HG03558 (cell line): Measurements from ENCODE around the gene LRRTM2.
"Not testable (repeated sequence)": the region's sequence is repeated elsewhere in the genome, so short reads cannot be mapped to it uniquely, and the experiment has no call there.

Experiments used
- ATAC-seq: cut with Tn5 transposase; IDR thresholded peaks from one replicate; pipeline ENCODE4 v1.9.1; 2021; ENCODE audit warnings: moderate number of reproducible peaks; ENCODE audit not compliant: unreplicated experiment; ENCODE audit errors: extremely low read depth

The LRRTM2 gene, protein sequence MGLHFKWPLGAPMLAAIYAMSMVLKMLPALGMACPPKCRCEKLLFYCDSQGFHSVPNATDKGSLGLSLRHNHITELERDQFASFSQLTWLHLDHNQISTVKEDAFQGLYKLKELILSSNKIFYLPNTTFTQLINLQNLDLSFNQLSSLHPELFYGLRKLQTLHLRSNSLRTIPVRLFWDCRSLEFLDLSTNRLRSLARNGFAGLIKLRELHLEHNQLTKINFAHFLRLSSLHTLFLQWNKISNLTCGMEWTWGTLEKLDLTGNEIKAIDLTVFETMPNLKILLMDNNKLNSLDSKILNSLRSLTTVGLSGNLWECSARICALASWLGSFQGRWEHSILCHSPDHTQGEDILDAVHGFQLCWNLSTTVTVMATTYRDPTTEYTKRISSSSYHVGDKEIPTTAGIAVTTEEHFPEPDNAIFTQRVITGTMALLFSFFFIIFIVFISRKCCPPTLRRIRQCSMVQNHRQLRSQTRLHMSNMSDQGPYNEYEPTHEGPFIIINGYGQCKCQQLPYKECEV

DNA sequence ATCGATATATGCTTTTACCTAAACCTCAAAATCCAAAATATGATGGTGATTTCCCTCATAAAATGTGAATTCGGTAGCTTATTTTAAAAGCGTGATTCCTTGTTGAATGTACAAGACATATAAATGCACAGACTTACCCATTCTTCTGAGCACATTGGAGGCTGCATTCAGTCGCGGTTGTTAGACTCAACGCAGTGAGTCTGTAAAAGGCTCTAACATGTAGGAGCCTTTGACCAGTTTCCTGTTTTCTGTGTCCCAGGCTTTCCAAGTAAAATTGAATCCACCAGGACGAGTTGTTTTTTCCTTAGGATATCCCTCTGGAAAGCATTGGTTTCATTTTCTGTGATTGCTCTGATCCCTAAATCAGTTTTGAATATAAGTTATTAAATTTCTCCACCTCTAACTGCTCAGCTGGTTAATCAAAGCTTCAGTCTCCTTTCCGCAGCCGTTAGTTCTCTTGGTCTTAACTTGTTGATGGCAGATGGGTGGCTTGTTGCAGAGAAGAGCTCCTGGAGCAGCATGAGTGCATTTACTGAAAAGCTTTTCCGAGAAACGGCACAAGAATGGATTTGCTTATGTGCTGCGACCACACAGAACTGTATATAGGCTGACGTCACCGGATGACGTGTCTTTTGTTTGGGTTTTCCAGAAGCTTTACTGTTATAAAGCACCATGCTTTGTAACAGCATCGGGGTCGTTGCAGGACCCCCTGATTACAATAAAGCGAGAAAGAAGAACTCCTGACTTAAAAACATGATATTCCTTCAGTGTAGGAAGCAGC, at the start of gene LRRTM2:
Gene LRRTM2 (minus strand): TSS at position 565 of the 781 bp plus-strand sequence. CDS start 424 bp downstream, at position 141.
- ATAC-seq = no peak

DNA sequence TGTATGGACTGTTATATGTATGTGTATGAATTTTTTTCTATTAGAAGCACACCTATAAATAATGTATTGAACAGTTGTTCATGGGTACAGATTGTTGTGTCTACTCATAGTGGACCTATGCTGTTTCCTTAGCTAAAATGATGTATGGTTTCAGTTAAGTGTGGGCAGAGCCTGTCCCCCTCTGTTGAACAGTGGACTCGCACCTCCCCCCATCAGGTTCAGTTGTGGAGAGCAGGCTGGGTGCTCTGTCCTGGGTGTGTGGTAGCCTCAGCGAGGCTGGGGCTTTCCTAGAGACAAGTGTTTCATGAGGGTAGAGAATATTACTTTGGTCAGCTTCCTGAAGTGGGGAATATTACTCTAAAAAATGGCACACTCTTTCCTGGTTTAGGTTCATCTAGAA, 47.4 kb upstream of the LRRTM2 start:
- no peak for ATAC-seq

DNA sequence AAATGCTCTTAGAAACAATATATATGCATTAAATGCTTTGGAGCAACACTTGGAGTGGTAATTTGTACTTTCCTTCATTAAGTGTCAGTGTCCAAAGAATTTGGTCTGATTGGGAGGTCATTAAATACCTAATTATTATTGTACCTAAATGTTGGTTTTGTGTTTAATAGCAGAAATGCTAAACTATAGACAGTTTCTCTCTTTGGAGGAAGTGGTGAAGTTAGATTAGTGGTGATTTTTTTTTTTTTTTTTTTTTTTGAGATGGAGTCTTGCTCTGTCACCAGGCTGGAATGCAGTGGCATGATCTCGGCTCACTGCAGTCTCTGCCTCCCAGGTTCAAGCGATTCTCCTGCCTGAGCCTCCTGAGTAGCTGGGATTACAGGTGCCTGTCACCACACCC, 46.2 kb upstream of the LRRTM2 start:
- ATAC-seq = not testable (repeated sequence)

DNA sequence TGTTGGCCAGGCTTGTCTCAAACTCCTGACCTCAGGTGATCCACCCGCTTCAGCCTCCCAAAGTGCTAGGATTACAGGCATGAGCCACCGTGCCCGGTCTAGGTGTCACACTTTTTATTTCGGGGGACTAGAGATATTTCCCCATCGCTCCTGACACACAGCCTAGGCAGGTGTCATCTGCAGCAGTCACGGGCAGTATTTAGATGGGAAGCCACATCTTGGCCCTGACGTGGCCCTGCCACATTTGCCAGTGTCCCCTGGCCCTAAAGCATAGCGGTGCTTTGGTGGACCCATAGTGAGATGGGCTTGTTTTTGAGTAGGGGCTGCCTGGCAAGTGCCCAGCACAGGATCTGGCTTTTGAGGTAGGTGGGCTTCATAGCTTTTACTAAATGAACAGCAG, 45.0 kb upstream of the LRRTM2 start:
- ATAC-seq = no peak

DNA sequence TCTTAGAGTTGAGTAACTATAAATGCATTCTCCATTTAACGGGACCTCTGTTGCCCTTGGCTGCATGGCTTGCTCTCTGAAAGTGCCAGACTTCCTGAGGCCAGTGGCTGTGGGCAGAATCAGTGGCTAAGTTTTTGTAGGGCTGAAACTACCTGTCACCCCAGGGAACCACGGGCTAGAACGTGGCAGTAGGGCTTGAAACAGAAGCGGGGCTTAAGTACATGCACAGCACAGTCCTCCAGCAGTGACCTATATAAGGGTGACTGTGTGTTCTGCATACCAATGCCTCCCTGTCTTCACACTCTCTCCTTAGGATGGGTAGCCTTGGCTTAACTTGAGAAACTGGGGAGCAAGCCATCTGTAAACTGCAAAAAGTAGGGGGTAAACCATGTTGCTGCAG, 43.6 kb upstream of the LRRTM2 start:
- no peak for ATAC-seq

DNA sequence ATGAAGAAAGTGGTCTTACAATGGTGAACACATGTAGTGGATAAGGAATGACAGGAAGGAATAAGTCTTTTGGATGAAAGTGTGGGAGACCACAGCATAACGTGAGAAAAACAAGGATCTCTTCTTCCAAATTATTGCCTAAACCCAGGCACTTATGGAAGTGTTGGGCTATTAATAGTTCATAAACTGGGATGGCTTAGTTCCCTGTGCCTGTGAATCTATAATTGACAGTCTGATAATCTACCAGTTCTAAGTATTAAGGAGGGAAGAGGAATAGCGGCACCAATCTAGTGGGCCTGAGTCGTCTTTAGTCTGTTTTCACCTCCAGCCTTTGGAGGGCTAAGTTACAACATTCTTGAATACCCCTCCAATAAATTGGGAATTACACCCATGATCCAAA, 39.2 kb upstream of the LRRTM2 start:
- no peak for ATAC-seq

DNA sequence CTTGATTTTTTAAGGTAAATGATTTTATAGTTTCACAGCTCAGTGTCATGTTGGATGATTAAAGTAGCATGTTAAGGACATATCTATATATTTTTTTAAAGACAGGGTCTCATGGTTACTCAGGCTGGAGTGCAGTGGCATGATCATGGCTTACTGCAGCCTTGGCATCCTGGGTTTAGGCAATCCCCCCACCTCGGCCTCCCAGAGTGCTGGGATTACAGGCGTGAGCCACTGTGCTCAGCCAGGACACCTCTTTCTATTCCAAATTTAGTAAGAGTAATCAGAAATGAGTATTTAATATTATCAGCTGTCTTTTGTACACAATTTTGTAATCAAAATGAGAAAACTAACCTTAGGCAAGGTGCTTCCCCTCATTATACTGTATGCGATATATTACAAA, 38.6 kb upstream of the LRRTM2 start:
- no peak for ATAC-seq

DNA sequence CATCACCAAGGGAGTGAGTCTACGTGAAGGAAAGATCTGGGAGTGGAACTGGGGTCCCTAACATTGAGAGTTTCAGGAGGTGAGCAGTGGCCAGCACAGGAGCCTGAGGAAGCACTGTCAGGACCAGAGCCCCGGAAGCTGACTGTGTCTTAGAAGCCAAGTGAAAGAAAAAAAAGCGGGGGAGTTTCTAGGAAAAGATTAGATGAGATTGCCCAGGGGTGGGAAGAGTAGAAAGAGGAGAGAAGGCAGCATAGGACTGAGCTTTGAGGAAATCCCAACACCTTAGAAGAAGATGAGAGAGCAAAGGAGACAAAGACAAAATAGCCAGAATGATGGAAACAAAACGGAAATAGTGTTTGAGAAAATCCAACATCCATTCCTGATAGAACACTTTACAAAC, 37.0 kb upstream of the LRRTM2 start:
- ATAC-seq = no peak

DNA sequence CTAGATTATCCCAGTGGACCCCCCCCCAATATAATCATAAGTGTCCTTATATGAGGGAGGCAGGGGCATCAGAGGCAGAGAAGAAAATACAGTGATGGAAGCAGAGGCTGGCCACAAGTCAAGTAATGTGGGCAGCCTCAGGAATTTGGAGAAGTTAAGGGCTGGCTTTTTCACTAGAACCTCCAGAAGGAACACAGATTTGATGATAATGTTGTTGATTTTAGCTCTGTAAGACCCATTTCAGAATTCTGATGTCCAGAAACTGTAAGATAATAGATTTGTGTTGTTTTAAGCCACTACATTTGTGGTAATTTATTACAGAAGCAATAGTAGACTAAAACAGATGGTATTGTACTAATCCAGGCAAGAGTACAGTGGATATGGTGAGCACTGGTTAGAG, 36.3 kb upstream of the LRRTM2 start:
- ATAC-seq = no peak

DNA sequence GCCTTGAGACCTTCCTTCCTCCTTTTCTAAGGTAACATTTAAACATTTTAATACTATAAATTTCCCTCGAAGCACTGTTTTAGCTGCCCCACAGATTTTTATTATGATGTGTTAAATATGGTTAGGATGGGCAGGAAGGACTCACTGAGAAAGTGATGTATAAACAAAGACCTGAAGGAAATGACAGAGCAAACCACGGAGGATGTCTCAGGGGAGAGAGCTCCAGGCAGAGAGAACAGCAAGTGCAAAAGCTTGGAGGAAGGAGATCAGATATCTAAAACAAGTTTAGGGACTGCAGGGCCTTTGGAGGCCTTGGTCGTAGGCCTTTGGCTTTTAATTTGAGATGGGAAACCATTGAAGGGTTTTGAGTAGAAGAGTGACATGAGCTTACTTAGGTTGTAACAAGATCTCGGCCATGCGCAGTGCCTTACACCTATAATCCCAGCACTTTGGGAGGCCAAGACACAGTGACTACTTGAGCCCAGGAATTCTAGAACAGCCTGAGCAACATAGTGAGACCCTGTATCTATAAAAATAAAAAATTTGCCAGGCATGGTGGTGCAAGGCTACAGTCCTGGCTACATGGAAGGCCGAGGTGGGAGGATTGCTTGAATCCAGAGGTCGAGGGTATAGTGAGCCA, 35.5 kb upstream of the LRRTM2 start:
- no peak for ATAC-seq

DNA sequence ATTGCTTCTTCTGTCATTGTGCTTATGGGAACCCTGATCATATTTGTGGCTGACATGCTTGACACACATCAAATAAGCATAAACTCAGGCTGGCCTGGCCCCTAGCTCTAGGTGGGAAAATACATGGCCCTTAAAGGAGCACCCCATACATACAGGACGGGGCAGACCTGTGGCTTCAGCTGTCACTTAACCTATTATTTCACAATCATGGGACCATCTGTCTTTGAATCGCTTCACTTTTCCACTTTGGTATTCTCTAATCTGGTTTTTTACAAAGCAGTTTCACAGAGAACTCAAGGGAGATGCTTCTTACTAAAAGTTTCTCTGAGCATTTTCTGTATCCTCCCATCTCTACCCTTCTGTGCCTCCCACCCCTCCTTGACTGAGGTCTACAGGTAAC, 34.6 kb upstream of the LRRTM2 start:
- ATAC-seq = no peak

DNA sequence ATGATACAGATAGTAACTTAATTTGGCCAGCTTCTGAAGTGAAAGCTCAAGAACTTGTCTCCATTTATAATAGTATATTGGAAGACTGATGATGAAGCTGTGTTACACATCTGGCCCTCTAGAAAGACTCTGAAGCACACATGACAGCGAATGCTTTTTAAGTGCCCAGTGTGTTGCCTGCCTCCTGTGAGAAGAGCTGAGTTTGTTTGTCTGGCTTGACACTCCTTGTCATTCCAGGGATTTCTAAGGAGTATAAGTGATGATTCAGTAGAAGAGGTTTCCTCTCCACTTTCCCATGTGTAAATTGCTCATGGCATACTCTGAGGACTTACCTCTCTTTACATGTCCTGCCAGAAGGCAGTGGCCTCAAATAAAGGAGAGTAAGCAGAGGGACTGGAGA, 30.4 kb upstream of the LRRTM2 start:
- ATAC-seq = no peak

DNA sequence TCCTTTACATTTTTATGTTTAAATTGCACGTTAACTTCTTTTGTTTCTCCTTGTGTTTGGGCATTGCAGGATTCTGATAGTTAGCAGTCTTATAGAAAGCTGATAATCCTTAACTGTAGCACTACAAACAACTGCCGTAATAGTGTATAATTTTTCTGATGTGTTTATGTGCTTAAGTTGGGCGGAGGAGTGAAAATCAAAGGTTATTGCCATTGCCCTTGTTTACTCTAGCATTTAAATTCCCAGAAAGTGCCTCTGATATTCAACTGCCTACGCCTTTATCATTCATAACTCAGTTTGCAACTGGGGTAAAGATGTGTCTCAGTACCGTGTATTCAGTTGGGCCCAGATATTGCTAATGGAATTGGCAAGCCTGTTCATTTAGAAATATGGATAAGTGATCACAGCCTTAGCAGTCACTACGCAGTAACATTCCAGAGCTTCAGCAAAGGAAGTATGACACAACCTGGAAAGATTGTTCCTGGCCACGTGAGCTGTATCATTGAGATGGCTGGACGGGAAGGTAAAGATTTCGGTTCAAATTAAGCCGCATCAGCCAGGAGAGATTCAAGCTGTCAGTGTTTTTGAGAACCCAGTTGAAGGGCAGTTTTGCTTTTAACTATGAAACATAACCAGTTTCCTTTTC, 28.1 kb upstream of the LRRTM2 start:
- ATAC-seq = no peak

DNA sequence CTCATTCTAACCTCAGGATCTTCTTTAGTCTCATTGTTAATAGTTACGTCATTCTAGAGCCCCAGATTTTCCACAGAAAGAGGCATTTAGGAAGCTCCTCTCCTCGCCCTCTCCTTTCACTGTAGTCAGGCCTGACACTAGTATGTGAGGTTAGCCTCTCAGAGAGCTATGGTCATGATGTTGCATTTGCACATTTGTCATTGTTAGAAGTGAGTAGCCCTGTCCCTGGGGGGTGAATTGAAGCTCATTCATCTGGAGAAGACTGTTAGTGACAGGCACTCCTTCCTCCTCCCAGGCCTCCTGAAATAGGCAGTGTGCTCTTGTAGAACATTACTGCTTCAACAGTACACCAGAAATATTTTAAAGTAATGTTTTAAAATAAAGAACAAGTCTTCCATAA, 26.6 kb upstream of the LRRTM2 start:
- ATAC-seq = no peak

DNA sequence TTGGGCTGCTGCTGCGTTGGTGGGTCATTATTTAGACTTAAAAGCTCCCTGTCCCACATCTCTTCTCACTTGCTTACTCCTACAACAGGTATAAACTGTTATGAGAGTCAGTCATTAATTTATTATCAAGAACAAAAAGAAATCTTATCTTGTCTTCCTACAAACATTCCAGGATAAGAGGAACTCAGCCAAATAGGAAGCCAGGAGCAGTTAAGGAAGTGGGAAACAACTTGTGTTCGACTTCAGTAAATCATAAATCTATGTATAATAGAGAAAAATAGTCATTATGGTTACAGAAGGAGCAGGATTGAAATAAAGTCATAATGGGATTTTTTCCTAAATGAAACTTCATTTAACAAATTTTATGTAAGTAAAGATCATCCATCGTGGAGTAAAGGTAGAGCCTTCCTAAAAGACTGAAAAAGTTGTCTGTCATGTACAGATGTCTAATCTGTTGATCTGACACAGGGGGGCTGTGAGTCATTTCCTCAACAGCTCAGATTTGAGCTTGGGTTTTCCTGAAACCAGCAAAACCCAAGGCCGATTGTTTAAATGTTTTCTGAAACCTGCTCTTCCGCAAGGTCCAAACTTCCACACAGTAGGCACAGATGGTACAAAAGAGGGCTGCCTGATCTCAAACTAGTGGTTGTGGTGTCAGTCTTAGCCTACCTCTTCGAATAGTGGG, 25.3 kb upstream of the LRRTM2 start:
- ATAC-seq = no peak

DNA sequence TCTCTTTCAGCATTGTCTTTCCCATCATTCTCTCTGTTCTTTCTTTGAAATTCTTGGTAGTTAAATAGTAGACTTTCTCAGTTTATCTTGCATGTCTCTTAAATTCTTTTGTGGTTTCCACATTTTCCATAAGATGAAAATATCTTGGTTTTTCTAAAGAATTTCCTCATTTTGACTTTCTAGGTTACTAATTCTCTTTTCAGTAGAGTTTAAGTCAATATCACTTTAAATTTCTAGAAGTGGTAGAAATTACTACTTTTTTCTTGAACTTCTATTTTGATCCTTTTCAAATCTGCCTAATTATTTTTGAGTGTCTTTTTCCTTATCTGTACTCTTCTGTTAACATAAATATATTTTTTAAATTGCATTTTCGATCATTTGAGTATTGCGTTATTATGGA, 23.6 kb upstream of the LRRTM2 start:
- ATAC-seq = no peak

DNA sequence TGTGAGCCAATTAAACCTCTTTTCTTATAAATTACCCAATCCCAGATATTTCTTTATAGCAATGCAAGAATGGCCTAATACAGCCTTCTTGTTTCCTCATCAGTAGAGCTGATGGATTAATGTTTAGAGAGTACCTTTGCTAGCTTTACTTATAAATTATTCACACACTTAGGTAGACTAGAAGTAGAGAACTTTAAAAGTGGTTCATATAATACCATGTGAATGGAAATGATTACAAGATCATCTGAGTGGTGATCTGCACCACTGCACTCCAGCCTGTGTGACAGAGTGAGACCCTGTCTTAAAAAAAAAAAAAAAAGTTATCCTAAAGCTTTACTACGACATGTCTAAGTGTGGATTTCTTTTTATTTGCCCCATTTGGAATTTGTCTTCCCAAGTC, 23.2 kb upstream of the LRRTM2 start:
- ATAC-seq = no peak

DNA sequence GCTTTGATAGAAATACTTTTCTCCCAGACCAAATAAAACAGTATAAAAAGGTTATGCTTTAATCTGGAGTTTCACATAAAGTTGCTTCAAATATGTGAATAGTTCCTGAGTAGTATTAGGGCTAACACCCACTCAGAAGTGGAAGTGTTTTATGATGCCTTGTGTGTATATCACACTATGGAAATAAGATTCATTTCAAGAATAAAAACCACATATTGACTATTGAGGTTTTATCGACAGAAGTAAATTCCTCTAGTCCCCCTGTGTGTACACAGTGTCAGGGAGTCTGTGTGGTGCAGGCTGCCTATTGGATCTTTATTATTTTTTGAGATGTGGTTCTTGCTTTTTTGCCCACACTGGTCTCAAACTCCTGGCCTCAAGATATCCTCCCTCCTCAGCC, 20.8 kb upstream of the LRRTM2 start:
- ATAC-seq = no peak

DNA sequence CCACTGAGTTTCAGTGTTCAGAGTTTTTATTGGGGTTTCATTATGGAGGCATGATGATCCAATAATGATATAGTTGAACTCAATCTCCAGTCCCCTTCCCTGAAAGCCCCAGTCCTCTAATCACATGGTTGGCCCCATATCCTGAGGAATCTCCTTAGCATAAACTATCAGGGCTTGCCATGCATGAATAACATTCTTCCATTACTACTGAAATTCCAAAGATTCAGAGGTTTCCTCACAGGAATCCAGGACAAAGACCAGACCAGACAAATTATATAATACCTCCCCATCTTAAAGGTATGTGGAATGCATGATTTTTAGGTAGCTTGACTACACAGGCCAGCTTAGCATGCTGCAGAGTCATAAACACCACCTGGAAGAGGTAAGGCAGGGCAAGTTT, 15.5 kb upstream of the LRRTM2 start:
- ATAC-seq = no peak

DNA sequence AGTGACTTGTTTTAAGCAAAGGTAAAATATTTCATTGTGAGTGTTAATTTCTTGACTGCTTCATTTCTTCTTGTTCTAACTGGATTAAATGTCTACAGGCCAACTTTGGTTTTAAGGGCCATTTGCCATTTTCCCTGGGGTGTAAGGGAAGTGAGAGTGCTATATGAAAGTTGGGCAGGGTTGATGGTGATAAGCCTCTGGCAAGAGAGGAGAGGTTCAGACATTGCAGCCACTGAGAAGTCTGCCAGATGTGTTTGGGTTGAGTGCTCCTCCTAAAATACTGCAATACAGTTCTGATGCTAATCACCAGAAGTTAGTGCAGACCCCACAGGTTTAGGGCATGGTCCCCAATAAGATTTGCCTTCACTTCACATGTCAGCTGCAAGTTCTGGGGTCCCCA, 14.9 kb upstream of the LRRTM2 start:
- no peak for ATAC-seq
